ENCODE measurements around the gene GNB1L. TPM values are rescaled to one million over a fixed set of nuclear protein-coding genes. Genes with fewer than 3 reads are reported as not detected.

Gene GNB1L
- total RNA-seq, 1 experiment from 2014 or later, result 17.9 TPM

- no peak for TF ChIP-seq CTCF (conservative IDR thresholded peaks at IDR 0.05; ENCODE audit: low read depth, low read length)
- TF ChIP-seq EZH2 (IDR thresholded peaks at IDR 0.05; ENCODE audit: borderline replicate concordance, low read depth, low read length, poor library complexity, severe bottlenecking), result no peak
- BruUV-seq (replicated peaks), result no TSS peak
These were observed 9.9 kb upstream of the GNB1L start for GRCh38 chr22:19864538-19865106.

GRCh38 chr22:19863571-19863970 is 8.9 kb upstream of the GNB1L start:
- no TSS peak for BruUV-seq (replicated peaks)
- ChIA-PET CTCF (no interaction called here), POLR2A (ENCODE audit: low non-redundant PET) (no interaction called here)
- H3K27ac ChIP-seq (ENCODE audit: low read depth, low read length, poor library complexity, severe bottlenecking), result no peak overlapping the region
- no peaks in the 10 kb centered on the region for H3K9me3 ChIP-seq (ENCODE audit: low read depth, low read length, poor library complexity, severe bottlenecking)
- H3K4me1 ChIP-seq (ENCODE audit: insufficient read depth, low read length, poor library complexity, severe bottlenecking), result no peaks in the 10 kb centered on the region
- TF ChIP-seq EZH2 (IDR thresholded peaks at IDR 0.05; ENCODE audit: borderline replicate concordance, low read depth, low read length, poor library complexity, severe bottlenecking), result no peak
- intact Hi-C loops (cut with micrococcal nuclease; ENCODE audit: unreplicated experiment), result no loop called here
- no peaks in the 10 kb centered on the region for H3K27me3 ChIP-seq (replicated peaks; ENCODE audit: insufficient read depth, low read depth, low read length, poor library complexity)
- no peak for DNase-seq (ENCODE audit: low spot score)
- H3K36me3 ChIP-seq (ENCODE audit: insufficient read depth, low read length, poor library complexity, severe bottlenecking), result no peaks in the 10 kb centered on the region
- H3K4me3 ChIP-seq (ENCODE audit: low read depth, low read length, poor library complexity, severe bottlenecking), result no peak overlapping the region

More at GRCh38 chr22:19864538-19865106, 9.9 kb upstream of the GNB1L start:
- no peaks in the 10 kb centered on the region for H3K27me3 ChIP-seq (replicated peaks; ENCODE audit: insufficient read depth, low read depth, low read length, poor library complexity)
- no peak for DNase-seq (ENCODE audit: low spot score)
- H3K4me1 ChIP-seq (ENCODE audit: insufficient read depth, low read length, poor library complexity, severe bottlenecking), result no peaks in the 10 kb centered on the region
- H3K4me3 ChIP-seq (ENCODE audit: low read depth, low read length, poor library complexity, severe bottlenecking), result no peak overlapping the region
- intact Hi-C loops (cut with micrococcal nuclease; ENCODE audit: unreplicated experiment), result no loop called here
- POLR2A ChIA-PET (ENCODE audit: low non-redundant PET), result no interaction called here
- H3K36me3 ChIP-seq (ENCODE audit: insufficient read depth, low read length, poor library complexity, severe bottlenecking), result no peaks in the 10 kb centered on the region
- H3K27ac ChIP-seq (ENCODE audit: low read depth, low read length, poor library complexity, severe bottlenecking), result no peak overlapping the region
- CTCF ChIA-PET, result no interaction called here
- H3K9me3 ChIP-seq (ENCODE audit: low read depth, low read length, poor library complexity, severe bottlenecking), result no peaks in the 10 kb centered on the region

GRCh38 chr22:19862619-19863246 is 8.1 kb upstream of the GNB1L start:
- Histone ChIP-seq H3K4me3 (ENCODE audit: low read depth, low read length, poor library complexity, severe bottlenecking) (no peak overlapping the region), H3K4me1 (ENCODE audit: insufficient read depth, low read length, poor library complexity, severe bottlenecking) (no peaks in the 10 kb centered on the region), H3K27me3 (replicated peaks; ENCODE audit: insufficient read depth, low read depth, low read length, poor library complexity) (no peaks in the 10 kb centered on the region), H3K36me3 (ENCODE audit: insufficient read depth, low read length, poor library complexity, severe bottlenecking) (no peaks in the 10 kb centered on the region), H3K9me3 (ENCODE audit: low read depth, low read length, poor library complexity, severe bottlenecking) (no peaks in the 10 kb centered on the region), H3K27ac (ENCODE audit: low read depth, low read length, poor library complexity, severe bottlenecking) (no peak overlapping the region)
- ChIA-PET POLR2A (ENCODE audit: low non-redundant PET) (no interaction called here), CTCF (no interaction called here)
- intact Hi-C loops (cut with micrococcal nuclease; ENCODE audit: unreplicated experiment), result no loop called here
- no TSS peak for BruUV-seq (replicated peaks)
- TF ChIP-seq EZH2 (IDR thresholded peaks at IDR 0.05; ENCODE audit: borderline replicate concordance, low read depth, low read length, poor library complexity, severe bottlenecking) (no peak), CTCF (conservative IDR thresholded peaks at IDR 0.05; ENCODE audit: low read depth, low read length) (no peak)
- no peak for DNase-seq (ENCODE audit: low spot score)

Data from A673 (cell line).